GM12892 (cell line): Measurements from ENCODE around the gene NRP1.

ENCODE experiments used
- POLR2AphosphoS5 ChIP-seq: IDR thresholded peaks from 2 replicates; pipeline ENCODE4 v1.6.1; 2011; ENCODE audit warnings: low read depth, low read length, control low read depth
- TAF1 ChIP-seq: IDR thresholded peaks from 2 replicates; pipeline ENCODE4 v1.6.1; 2011; ENCODE audit warnings: low read depth, mild to moderate bottlenecking, control low read depth, low read length, borderline replicate concordance

- TF ChIP-seq TAF1: no peak
- no peak for TF ChIP-seq POLR2AphosphoS5
Observed at GRCh38 chr10:33353334-33353733, 18.9 kb upstream of the NRP1 start.
